ACHN (cell line): ENCODE results near the gene ABCC9.
"Not testable (repeated sequence)": the region's sequence is repeated elsewhere in the genome, so short reads cannot be mapped to it uniquely, and the experiment has no call there.

Experiments
- DNase-seq: peaks from one replicate; pipeline ENCODE4 v3.0.0-alpha.2; 2015
- in situ Hi-C: cut with HindIII; loops from 2 replicates; pipeline ENCODE4 v1.10.0; 2017; ENCODE audit warnings: low sequenced_read_pairs, low pct_ligation_motif_present, low pct_unique_long_range_greater_than_20kb

The ABCC9 gene

GRCh38 chr12:21831791-21832344 is 109.4 kb downstream of the ABCC9 start:
- in situ Hi-C loops: no loop called here
- peak; percentile 59 for DNase-seq

- no peak for DNase-seq
- in situ Hi-C loops: no loop called here
Measured at GRCh38 chr12:21828779-21829178, 112.4 kb downstream of the ABCC9 start.

- DNase-seq: peak; percentile 58
Measured at GRCh38 chr12:21828136-21828775, 113.0 kb downstream of the ABCC9 start.

GRCh38 chr12:21827083-21827482 is 114.1 kb downstream of the ABCC9 start:
- no peak for DNase-seq
- in situ Hi-C loops: no loop called here

More at GRCh38 chr12:21828136-21828775, 113.0 kb downstream of the ABCC9 start:
- in situ Hi-C loops: no loop called here

- in situ Hi-C loops: no loop called here
- DNase-seq: no peak
Measured at GRCh38 chr12:21826618-21826910, 114.7 kb downstream of the ABCC9 start.

GRCh38 chr12:21825886-21826617 is 115.2 kb downstream of the ABCC9 start:
- no peak for DNase-seq
- in situ Hi-C loops: no loop called here

- in situ Hi-C loops: no loop called here
- peak; percentile 86 for DNase-seq
Measured at GRCh38 chr12:21823581-21823980, 117.6 kb downstream of the ABCC9 start.

GRCh38 chr12:21819678-21820077 is 121.5 kb downstream of the ABCC9 start:
- in situ Hi-C loops: no loop called here
- no peak for DNase-seq

GRCh38 chr12:21819236-21819635 is 122.0 kb downstream of the ABCC9 start:
- DNase-seq: peak; percentile 67
- in situ Hi-C loops: no loop called here

- in situ Hi-C loops: no loop called here
- no peak for DNase-seq
Measured at GRCh38 chr12:21818627-21819026, 122.6 kb downstream of the ABCC9 start.

- no peak for DNase-seq
Measured at GRCh38 chr12:21815306-21816062, 125.7 kb downstream of the ABCC9 start.

GRCh38 chr12:21814814-21815213 is 126.4 kb downstream of the ABCC9 start:
- in situ Hi-C loops: no loop called here
- no peak for DNase-seq

More at GRCh38 chr12:21815306-21816062, 125.7 kb downstream of the ABCC9 start:
- in situ Hi-C loops: no loop called here

- DNase-seq: no peak
- in situ Hi-C loops: no loop called here
Measured at GRCh38 chr12:21814327-21814726, 126.9 kb downstream of the ABCC9 start.

- DNase-seq: no peak
- in situ Hi-C loops: no loop called here
Measured at GRCh38 chr12:21813751-21814150, 127.5 kb downstream of the ABCC9 start.

GRCh38 chr12:21813125-21813524 is 128.1 kb downstream of the ABCC9 start:
- DNase-seq: no peak
- in situ Hi-C loops: no loop called here

- DNase-seq, in situ Hi-C loops: not testable (repeated sequence)
Measured at GRCh38 chr12:21812340-21812739, 128.9 kb downstream of the ABCC9 start.

- DNase-seq: no peak
- in situ Hi-C loops: no loop called here
Measured at GRCh38 chr12:21809100-21809499, 132.1 kb downstream of the ABCC9 start.

GRCh38 chr12:21806255-21806654 is 135.0 kb downstream of the ABCC9 start:
- in situ Hi-C loops: no loop called here
- no peak for DNase-seq

- DNase-seq: peak; percentile 97
- in situ Hi-C loops: no loop called here
Measured at GRCh38 chr12:21801522-21802288, 139.5 kb downstream of the ABCC9 start.
